MCF 10A (cell line): ENCODE results near the gene IDH3G. TPM values are rescaled to one million over a fixed set of nuclear protein-coding genes. Genes with fewer than 3 reads are reported as not detected.

Source experiments
- BruUV-seq: library from RNA; stranded (reverse); fragments of 400-500 nt; replicated peaks from 2 replicates; lab custom pipeline; 2021; lab: Mats Ljungman, UMichigan
- CTCF ChIA-PET: fragments of 300-600 bp; sonication (Branson Sonifier 250); formaldehyde crosslinking; extraction: SDS; loops from one replicate; lab custom pipeline; 2021; ENCODE audit warnings: antibody characterized with exemption, inconsistent platforms; lab: Yijun Ruan, JAX
- POLR2A ChIA-PET: fragments of 300-600, 350-650 bp; sonication (Branson Sonifier 250); formaldehyde crosslinking; extraction: SDS; loops from one replicate; lab custom pipeline; 2020; ENCODE audit warnings: antibody characterized with exemption, inconsistent platforms; lab: Yijun Ruan, JAX
- DNase-seq: peaks from one replicate; pipeline ENCODE4 v3.0.0-alpha.2; 2018; ENCODE audit not compliant: unreplicated experiment
- H3K27ac Mint-ChIP-seq: one replicate; pipeline ENCODE4 v1.8.0; 2022; ENCODE audit warnings: mild to moderate bottlenecking, low read depth, mixed read lengths; ENCODE audit not compliant: unreplicated experiment
- H3K27me3 Mint-ChIP-seq: one replicate; pipeline ENCODE4 v1.8.0; 2022; ENCODE audit warnings: mixed read lengths; ENCODE audit not compliant: insufficient read depth, unreplicated experiment
- H3K36me3 Mint-ChIP-seq: one replicate; pipeline ENCODE4 v1.8.0; 2022; ENCODE audit warnings: mild to moderate bottlenecking, moderate library complexity, mixed read lengths; ENCODE audit not compliant: insufficient read depth, unreplicated experiment
- H3K4me1 Mint-ChIP-seq: one replicate; pipeline ENCODE4 v1.8.0; 2022; ENCODE audit warnings: mixed read lengths; ENCODE audit not compliant: insufficient read depth, unreplicated experiment
- H3K4me3 Mint-ChIP-seq: one replicate; pipeline ENCODE4 v1.8.0; 2022; ENCODE audit warnings: mild to moderate bottlenecking, moderate library complexity, mixed read lengths; ENCODE audit not compliant: unreplicated experiment
- H3K9me3 Mint-ChIP-seq: one replicate; pipeline ENCODE4 v1.8.0; 2022; ENCODE audit warnings: mixed read lengths; ENCODE audit not compliant: unreplicated experiment
- CTCF ChIP-seq: fragments of 200-600 bp; IDR thresholded peaks from one replicate; pipeline ENCODE4 v1.8.0; 2022; ENCODE audit warnings: antibody characterized with exemption, mild to moderate bottlenecking; ENCODE audit not compliant: unreplicated experiment
- intact Hi-C: fragments of 100-400 bp; cut with micrococcal nuclease; formaldehyde crosslinking; loops from 2 replicates; pipeline ENCODE4 v1.14.1; 2022
- total RNA-seq: library from RNA; stranded (reverse); gene quantifications from 2 replicates; pipeline ENCODE4 v1.2.3, GENCODE V29; 2022

The IDH3G gene
- total RNA-seq, 1 experiment from 2014 or later, result 65.4 TPM

- CTCF ChIA-PET, result no interaction called here
- Mint-ChIP-seq H3K4me1 (no peaks in the 10 kb centered on the region), H3K27me3 (peaks cover 70% of the 10 kb centered on the region), H3K9me3 (no peaks in the 10 kb centered on the region), H3K27ac (no peak overlapping the region), H3K4me3 (no peak overlapping the region), H3K36me3 (no peaks in the 10 kb centered on the region)
- POLR2A ChIA-PET, result no interaction called here
- intact Hi-C loops, result no loop called here
- no TSS peak for BruUV-seq
- no peak for TF ChIP-seq CTCF
- no peak for DNase-seq
Measured at GRCh38 chrX:153828723-153829548, 34.8 kb upstream of the IDH3G start.

- Mint-ChIP-seq H3K9me3 (no peaks in the 10 kb centered on the region), H3K4me1 (no peaks in the 10 kb centered on the region), H3K36me3 (no peaks in the 10 kb centered on the region), H3K27ac (no peak overlapping the region), H3K4me3 (no peak overlapping the region), H3K27me3 (peaks cover 67% of the 10 kb centered on the region)
- CTCF ChIA-PET, result interaction anchor here (1.2 kb wide), 1 partner anchor 112 kb away, joined by 3 read pairs; no protein-coding TSS in a partner anchor
- POLR2A ChIA-PET, result no interaction called here
- no TSS peak for BruUV-seq
- no peak for TF ChIP-seq CTCF
- intact Hi-C loops, result no loop called here
- DNase-seq, result no peak
Measured at GRCh38 chrX:153828308-153828707, 34.1 kb upstream of the IDH3G start.

GRCh38 chrX:153827903-153828302 lies 33.7 kb upstream of the IDH3G start:
- no peaks in the 10 kb centered on the region for H3K9me3 Mint-ChIP-seq
- H3K4me1 Mint-ChIP-seq, result no peaks in the 10 kb centered on the region
- H3K36me3 Mint-ChIP-seq, result no peaks in the 10 kb centered on the region
- no TSS peak for BruUV-seq
- no peak for TF ChIP-seq CTCF
- no peak overlapping the region for H3K27ac Mint-ChIP-seq
- ChIA-PET POLR2A (no interaction called here), CTCF (interaction anchor here (1.2 kb wide), 1 partner anchor 112 kb away, joined by 3 read pairs; no protein-coding TSS in a partner anchor)
- H3K4me3 Mint-ChIP-seq, result no peak overlapping the region
- peaks cover 65% of the 10 kb centered on the region for H3K27me3 Mint-ChIP-seq
- DNase-seq, result no peak
- intact Hi-C loops, result no loop called here

- no peak for DNase-seq
- no TSS peak for BruUV-seq
- Mint-ChIP-seq H3K27ac (no peak overlapping the region), H3K4me1 (no peaks in the 10 kb centered on the region), H3K9me3 (no peaks in the 10 kb centered on the region), H3K36me3 (no peaks in the 10 kb centered on the region), H3K4me3 (no peak overlapping the region), H3K27me3 (peaks cover 67% of the 10 kb centered on the region)
- no peak for TF ChIP-seq CTCF
- intact Hi-C loops, result no loop called here
- ChIA-PET CTCF (interaction anchor here (1.2 kb wide), 1 partner anchor 113 kb away, joined by 3 read pairs; no protein-coding TSS in a partner anchor), POLR2A (no interaction called here)
Measured at GRCh38 chrX:153827016-153827415, 32.8 kb upstream of the IDH3G start.
